K562 (cell line): ENCODE measurements around the gene RNF180. TPM values are rescaled to one million over a fixed set of nuclear protein-coding genes. Genes with fewer than 3 reads are reported as not detected.

Source experiments
- ATAC-seq: fragments of 200-7000 bp; cut with Tn5 transposase; 3 replicates; pipeline ENCODE4 v1.9.1; 2020; ENCODE audit warnings: moderate library complexity
- BruUV-seq: library from RNA; stranded (reverse); fragments of 400-500 nt; replicated peaks from 2 replicates; lab custom pipeline; 2021; lab: Mats Ljungman, UMichigan
- CTCF ChIA-PET: fragments of 300-600 bp; formaldehyde crosslinking; extraction: SDS; loops from one replicate; lab custom pipeline; 2021; ENCODE audit warnings: low intra/inter-chr PET ratio; lab: Yijun Ruan, JAX
- POLR2A ChIA-PET: fragments of 300-600, 350-650 bp; sonication (Branson Sonifier 250); formaldehyde crosslinking; extraction: SDS; loops from one replicate; lab custom pipeline; 2021; ENCODE audit warnings: antibody characterized with exemption, inconsistent platforms; lab: Yijun Ruan, JAX
- DNase-seq, 4 experiments: peaks; one replicate each; pipeline versions ENCODE4 v3.0.0 to v3.0.0-alpha.2; 2011 to 2018; ENCODE audit warnings: low spot score in 3 of 4, mixed read lengths in 3 of 4; ENCODE audit errors: extremely low read depth in 1 of 4
- FAIRE-seq: peaks from 2 replicates; lab custom pipeline; 2011; peaks lifted over from hg19 to GRCh38; lab: Jason Lieb, UNC
- H2AFZ ChIP-seq: 2 replicates; pipeline ENCODE4 v1.6.0; 2011; ENCODE audit warnings: low read depth, low read length, control low read depth, inconsistent platforms
- H3K27ac ChIP-seq: fragments of 200-600 bp; 3 replicates; pipeline ENCODE4 v1.8.0; 2011; ENCODE audit warnings: low read depth, mild to moderate bottlenecking, control low read depth, inconsistent platforms, low read length, moderate library complexity, mixed read lengths; ENCODE audit errors: extremely low read depth
- H3K27me3 ChIP-seq, 2 experiments: fragments of 300-600 bp in 1 of 2; 2 replicates in 1 of 2; 3 replicates in 1 of 2; pipeline versions ENCODE4 v1.6.0 to v1.8.0; 2011; ENCODE audit warnings: inconsistent platforms in 2 of 2, low read length in 2 of 2, mild to moderate bottlenecking in 1 of 2, mixed read lengths in 1 of 2, moderate library complexity in 1 of 2; ENCODE audit not compliant: control insufficient read depth in 2 of 2, insufficient read depth in 2 of 2
- H3K36me3 ChIP-seq: fragments of 300-600 bp; 3 replicates; pipeline ENCODE4 v1.8.0; 2011; ENCODE audit warnings: mild to moderate bottlenecking, low read length, inconsistent platforms; ENCODE audit not compliant: control insufficient read depth, insufficient read depth
- H3K4me1 ChIP-seq, 2 experiments: fragments of 200-600 bp in 1 of 2; replicated peaks in 1 of 2; 2 replicates in 1 of 2; 3 replicates in 1 of 2; pipeline versions ENCODE4 v1.5.1 to v1.8.0; 2011; ENCODE audit warnings: inconsistent platforms in 2 of 2, low read length in 2 of 2, mild to moderate bottlenecking in 1 of 2, mixed read lengths in 1 of 2, moderate library complexity in 1 of 2; ENCODE audit not compliant: control insufficient read depth in 2 of 2, insufficient read depth in 2 of 2
- H3K4me2 ChIP-seq: 2 replicates; pipeline ENCODE4 v1.6.1; 2011; ENCODE audit warnings: low read length, control low read depth, inconsistent platforms, mixed read lengths; ENCODE audit not compliant: insufficient read depth
- H3K4me3 ChIP-seq: fragments of 200-600 bp; sonication (generic), shearing (Covaris generic); 2 replicates; pipeline ENCODE4 v1.5.1; 2016; ENCODE audit warnings: control low read depth, inconsistent platforms
- H3K79me2 ChIP-seq: fragments of 200-600 bp; 3 replicates; pipeline ENCODE4 v1.8.0; 2011; ENCODE audit warnings: low read length, inconsistent platforms; ENCODE audit not compliant: control insufficient read depth, insufficient read depth
- H3K9ac ChIP-seq, 2 experiments: 2 replicates each; pipeline versions ENCODE4 v1.6.0 to v1.6.1; 2011; ENCODE audit warnings: low read depth in 2 of 2, low read length in 2 of 2, control low read depth in 1 of 2, inconsistent platforms in 1 of 2, mild to moderate bottlenecking in 1 of 2, mixed read lengths in 1 of 2; ENCODE audit not compliant: insufficient read depth in 1 of 2
- H3K9me1 ChIP-seq: one replicate; pipeline ENCODE4 v1.6.0; 2011; ENCODE audit warnings: inconsistent platforms, mild to moderate bottlenecking, low read length, moderate library complexity; ENCODE audit not compliant: control insufficient read depth, insufficient read depth
- H3K9me3 ChIP-seq: replicated peaks from 2 replicates; pipeline ENCODE4 v1.5.1; 2011; ENCODE audit warnings: low read depth, low read length, inconsistent platforms; ENCODE audit not compliant: control insufficient read depth, insufficient read depth
- H4K20me1 ChIP-seq: replicated peaks from 2 replicates; pipeline ENCODE4 v1.6.1; 2011; ENCODE audit warnings: low read length, inconsistent platforms, mixed read lengths; ENCODE audit not compliant: control insufficient read depth, insufficient read depth
- FOXK2 ChIP-seq, 2 experiments: fragments of 450-650 bp; IDR thresholded peaks in 1 of 2; conservative IDR thresholded peaks in 1 of 2; 2 replicates each; pipeline ENCODE4 v1.6.1; 2016; ENCODE audit warnings: low read depth in 2 of 2, mild to moderate bottlenecking in 1 of 2
- MGA ChIP-seq: fragments of 450-650 bp; IDR thresholded peaks from 2 replicates; pipeline ENCODE4 v1.6.1; 2016; ENCODE audit warnings: mild to moderate bottlenecking, moderate library complexity
- WGBS: fragments of 100-300 bp; shearing (Covaris generic); methylation state at CpG from one replicate; pipeline ENCODE4 v1.1.6; 2016; ENCODE audit warnings: low coverage, mixed read lengths; ENCODE audit not compliant: insufficient coverage; ENCODE audit errors: missing lambda C conversion rate; 5-methylcytosine and 5-hydroxymethylcytosine counted together
- in situ Hi-C: fragments of 300-500 bp; cut with MboI; formaldehyde crosslinking; loops from 4 replicates; pipeline ENCODE4 v1.15.0; 2018; ENCODE audit warnings: inconsistent platforms, mixed read lengths
- intact Hi-C: fragments of 100-400 bp; cut with micrococcal nuclease; formaldehyde crosslinking; loops from 2 replicates; pipeline ENCODE4 v1.14.2; 2022
- polyA plus RNA-seq, 8 experiments: library from polyadenylated mRNA; depleted of rRNA in 4 of 8; stranded (reverse) in 5 of 8; unstranded in 3 of 8; fragments of >200 nt; fragmentation: Nextera tagmentation in 2 of 8; fragmentation: Illumina TruSeq in 1 of 8; extraction: Ambion mirVana in 2 of 8; extraction: Trizol in 1 of 8; gene quantifications; 2 replicates each; pipeline versions ENCODE4 v1.2.1 to v1.2.3, GENCODE V29; 2011 to 2014; ENCODE audit warnings: inconsistent platforms in 1 of 8, missing spikeins in 1 of 8
- total RNA-seq, 7 experiments: library from RNA; depleted of rRNA in 6 of 7; stranded (reverse); fragments of >200 nt in 6 of 7; fragmentation: Illumina TruSeq in 2 of 7; extraction: Trizol in 2 of 7; gene quantifications; 2 replicates each; pipeline versions ENCODE4 v1.2.1 to v1.2.3, GENCODE V29; 2011 to 2021; ENCODE audit warnings: low replicate concordance in 1 of 7

The RNF180 gene
- total and polyA plus RNA-seq, 9 of the 15 experiments (the other 6 are each of a cell fraction or from before 2014, with no cell fraction given): 0.05 TPM; not detected in 8

GRCh38 chr5:64166201-64166959 lies 737 bp downstream of the RNF180 start:
- Histone ChIP-seq H3K9ac (no peak overlapping the region), H4K20me1 (no peaks in the 10 kb centered on the region), H3K4me1 (peaks cover 0 to 7% of the 10 kb centered on the region in 2 experiments; a peak in 2 of 5 replicates), H3K27me3 (peaks cover 0 to 15% of the 10 kb centered on the region in 2 experiments; a peak in 2 of 5 replicates), H2AFZ (no peak overlapping the region), H3K9me1 (no peaks in the 10 kb centered on the region), H3K9me3 (no peaks in the 10 kb centered on the region), H3K4me3 (no peak overlapping the region), H3K27ac (no peak overlapping the region), H3K36me3 (no peaks in the 10 kb centered on the region), H3K79me2 (no peaks in the 10 kb centered on the region), H3K4me2 (no peak overlapping the region)
- TF ChIP-seq FOXK2 (conservative IDR thresholded peaks at IDR 0.05 in 1 of 2, IDR thresholded peaks at IDR 0.05 in 1 of 2; ENCODE audit: low read depth in 2 of 2): no peak
- no peak for TF ChIP-seq MGA
- WGBS: 6% methylated on average over 22 of the region's 23 CpGs
- FAIRE-seq (no peak), DNase-seq (no peak), ATAC-seq (no peak)
- ChIA-PET CTCF (no interaction called here), POLR2A (no interaction called here)
- BruUV-seq: no TSS peak
- in situ Hi-C loops (no loop called here), intact Hi-C loops (no loop called here)
